Endothelial cell of umbilical vein (primary cell): ENCODE data around the gene CPNE2. TPM values are rescaled to one million over a fixed set of nuclear protein-coding genes. Genes with fewer than 3 reads are reported as not detected.

Experiments used
- BruUV-seq: library from RNA; stranded (reverse); fragments of 400-500 nt; replicated peaks from 2 replicates; lab custom pipeline; 2021; lab: Mats Ljungman, UMichigan
- CTCF ChIA-PET: fragments of 300-600, 350-600 bp; sonication (Branson Sonifier 250); formaldehyde crosslinking; loops from one replicate; lab custom pipeline; 2021; ENCODE audit warnings: antibody characterized with exemption, inconsistent platforms; lab: Charles Lee
- POLR2A ChIA-PET: fragments of 300-600, 350-600 bp; sonication (Branson Sonifier 250); formaldehyde crosslinking; loops from one replicate; lab custom pipeline; 2021; ENCODE audit warnings: antibody characterized with exemption, inconsistent platforms; lab: Charles Lee
- DNase-seq: peaks from one replicate; pipeline ENCODE4 v3.0.0-alpha.2; 2011; ENCODE audit warnings: low read depth, low spot score
- FAIRE-seq: peaks from 2 replicates; lab custom pipeline; 2011; peaks lifted over from hg19 to GRCh38; lab: Jason Lieb, UNC
- H2AFZ ChIP-seq: 2 replicates; pipeline ENCODE4 v1.6.0; 2012; ENCODE audit warnings: low read depth, low read length, control low read depth, inconsistent platforms
- H3K27ac ChIP-seq: 2 replicates; pipeline ENCODE4 v1.5.1; 2011; ENCODE audit warnings: low read depth, mild to moderate bottlenecking, control low read depth, low read length, moderate library complexity; ENCODE audit not compliant: insufficient read depth
- H3K27me3 ChIP-seq, 2 experiments: 2 replicates each; pipeline versions ENCODE4 v1.6.0 to v1.6.1; 2011; ENCODE audit warnings: low read length in 2 of 2, mixed read lengths in 1 of 2; ENCODE audit not compliant: control insufficient read depth in 2 of 2, insufficient read depth in 2 of 2
- H3K36me3 ChIP-seq, 2 experiments: 2 replicates in 1 of 2; 3 replicates in 1 of 2; pipeline ENCODE4 v1.5.1; 2011; ENCODE audit warnings: low read length in 2 of 2, mild to moderate bottlenecking in 1 of 2, moderate library complexity in 1 of 2; ENCODE audit not compliant: control insufficient read depth in 2 of 2, insufficient read depth in 2 of 2; ENCODE audit errors: extremely low read depth in 1 of 2
- H3K4me1 ChIP-seq: 3 replicates; pipeline ENCODE4 v1.5.1; 2011; ENCODE audit warnings: mild to moderate bottlenecking, low read length; ENCODE audit not compliant: control insufficient read depth, insufficient read depth; ENCODE audit errors: extremely low read depth
- H3K4me2 ChIP-seq: 2 replicates; pipeline ENCODE4 v1.6.1; 2011; ENCODE audit warnings: low read length, control low read depth, mixed read lengths; ENCODE audit not compliant: insufficient read depth
- H3K4me3 ChIP-seq, 3 experiments: fragments of 200-600 bp in 1 of 3; sonication (generic), shearing (Covaris generic) in 1 of 3; replicated peaks in 1 of 3; 2 replicates each; pipeline ENCODE4 v1.5.1; 2011 to 2016; ENCODE audit warnings: control low read depth in 3 of 3, low read length in 3 of 3, mild to moderate bottlenecking in 2 of 3, inconsistent platforms in 1 of 3, low read depth in 1 of 3, moderate library complexity in 1 of 3; ENCODE audit not compliant: insufficient read depth in 1 of 3
- H3K79me2 ChIP-seq: 2 replicates; pipeline ENCODE4 v1.6.0; 2012; ENCODE audit warnings: low read length, inconsistent platforms; ENCODE audit not compliant: control insufficient read depth, insufficient read depth
- H3K9ac ChIP-seq: replicated peaks from 2 replicates; pipeline ENCODE3; 2011; ENCODE audit warnings: low read length, control low read depth; ENCODE audit not compliant: insufficient read depth; ENCODE audit errors: extremely low read depth
- H3K9me1 ChIP-seq: replicated peaks from 3 replicates; pipeline ENCODE4 v1.6.0; 2011; ENCODE audit warnings: mild to moderate bottlenecking, low read length; ENCODE audit not compliant: control insufficient read depth, insufficient read depth; ENCODE audit errors: extremely low read depth
- H3K9me3 ChIP-seq: replicated peaks from 2 replicates; pipeline ENCODE4 v1.5.1; 2012; ENCODE audit warnings: low read length, inconsistent platforms; ENCODE audit not compliant: control insufficient read depth, insufficient read depth
- H4K20me1 ChIP-seq: replicated peaks from 2 replicates; pipeline ENCODE3; 2011; ENCODE audit warnings: mild to moderate bottlenecking, low read length; ENCODE audit not compliant: control insufficient read depth, insufficient read depth; ENCODE audit errors: extremely low read depth
- EZH2 ChIP-seq: IDR thresholded peaks from 2 replicates; pipeline ENCODE4 v1.6.1; 2012; ENCODE audit warnings: borderline replicate concordance, low read depth, mild to moderate bottlenecking, moderate library complexity, low read length, inconsistent platforms; ENCODE audit not compliant: severe bottlenecking
- FOS ChIP-seq: IDR thresholded peaks from 2 replicates; pipeline ENCODE4 v1.6.1; 2011; ENCODE audit warnings: mild to moderate bottlenecking, low read length, moderate library complexity, borderline replicate concordance; ENCODE audit not compliant: insufficient read depth
- GATA2 ChIP-seq: IDR thresholded peaks from 2 replicates; pipeline ENCODE4 v1.7.0; 2011; ENCODE audit warnings: low read depth, mild to moderate bottlenecking, moderate library complexity, mixed read lengths, low read length; ENCODE audit not compliant: insufficient read length, insufficient read depth
- JUN ChIP-seq: IDR thresholded peaks from 2 replicates; pipeline ENCODE4 v1.6.1; 2011; ENCODE audit warnings: borderline replicate concordance, low read depth; ENCODE audit not compliant: insufficient read length, insufficient read depth
- MYC ChIP-seq: IDR thresholded peaks from one replicate; pipeline ENCODE4 v1.6.1; 2011; ENCODE audit warnings: mild to moderate bottlenecking, low read depth, low read length
- POLR2A ChIP-seq: IDR thresholded peaks from 2 replicates; pipeline ENCODE4 v1.6.1; 2012; ENCODE audit warnings: low read depth, mild to moderate bottlenecking, control low read depth, low read length
- POLR2AphosphoS5 ChIP-seq: IDR thresholded peaks from 2 replicates; pipeline ENCODE4 v1.6.1; 2012; ENCODE audit warnings: low read depth, mild to moderate bottlenecking, control low read depth, low read length, moderate library complexity; ENCODE audit not compliant: insufficient read depth
- dilution Hi-C: fragments of 300-500 bp; cut with MboI; formaldehyde crosslinking; loops from one replicate; pipeline ENCODE4 v1.15.0; 2019; ENCODE audit warnings: low sequenced_read_pairs; ENCODE audit not compliant: extremely low pct_ligation_motif_present
- intact Hi-C: fragments of 100-400 bp; cut with micrococcal nuclease; formaldehyde crosslinking; loops from one replicate; pipeline ENCODE4 v1.10.0; 2022
- polyA plus RNA-seq, 4 experiments: library from polyadenylated mRNA; depleted of rRNA in 3 of 4; stranded (reverse) in 3 of 4; unstranded in 1 of 4; fragments of >200 nt; gene quantifications; 2 replicates each; pipeline versions ENCODE4 v1.2.1 to v1.2.3, GENCODE V29; 2011 to 2012; ENCODE audit warnings: missing spikeins in 1 of 4
- total RNA-seq: library from RNA; stranded (reverse); gene quantifications from 2 replicates; pipeline ENCODE4 v1.2.3, GENCODE V29; 2021
- TF ChIP-seq, protein P1 (sequence below), 2 donors: IDR thresholded peaks; 1 replicate in 1 of 2; 2 replicates in 1 of 2; pipeline ENCODE4 v1.5.1; 2011; ENCODE audit warnings: low read length in 2 of 2, mild to moderate bottlenecking in 2 of 2, moderate library complexity in 2 of 2, control low read depth in 1 of 2, inconsistent platforms in 1 of 2, low read depth in 1 of 2; ENCODE audit not compliant: insufficient read depth in 1 of 2; ENCODE audit errors: extremely low read depth in 1 of 2
- TF ChIP-seq, protein P2 (sequence below): IDR thresholded peaks from 2 replicates; pipeline ENCODE4 v1.6.1; 2011; ENCODE audit not compliant: insufficient read depth, insufficient read length

CPNE2 gene
- total and polyA plus RNA-seq, 2 donors (not counting 3 experiments of a cell fraction or from before 2014, with no cell fraction given) = 91.9 to 187 TPM

DNA sequence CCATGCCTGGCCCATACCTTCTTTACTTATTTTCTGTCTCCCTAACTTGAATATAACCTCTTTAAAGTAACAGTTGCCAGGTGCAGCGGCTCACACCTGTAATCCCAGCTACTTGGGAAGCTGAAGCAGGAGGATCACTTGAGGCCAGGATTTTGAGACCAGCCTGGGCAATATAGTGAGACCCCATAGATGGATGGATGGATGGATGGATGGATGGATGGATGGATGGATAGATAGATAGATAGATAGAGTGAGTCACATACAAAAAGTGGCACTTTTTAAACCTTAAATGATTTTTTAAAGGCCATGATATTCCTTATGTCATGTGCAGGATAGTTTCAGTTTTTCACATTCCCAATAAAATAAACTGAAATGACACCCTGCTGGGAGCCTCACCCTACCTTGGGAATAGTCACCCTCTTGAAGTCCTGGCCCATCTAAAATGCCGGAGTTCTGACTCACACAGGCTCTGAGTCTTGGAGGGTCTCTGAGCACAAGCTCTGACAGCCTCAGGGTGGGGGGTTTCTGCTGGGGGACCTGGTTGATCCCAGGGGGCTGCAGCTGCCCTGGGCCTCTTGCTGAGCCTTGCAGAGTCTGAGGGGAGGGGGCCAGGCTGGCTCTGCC is 26.2 kb downstream of the CPNE2 start:
- POLR2A ChIA-PET = no interaction called here
- Histone ChIP-seq H3K9me1 (no peaks in the 10 kb centered on the region), H2AFZ (no peak overlapping the region), H3K27me3 (no peaks in the 10 kb centered on the region), H3K4me3 (no peak overlapping the region), H3K79me2 (no peaks in the 10 kb centered on the region), H4K20me1 (no peaks in the 10 kb centered on the region), H3K9me3 (no peaks in the 10 kb centered on the region), H3K4me2 (no peak overlapping the region), H3K9ac (no peak overlapping the region), H3K36me3 (peaks cover 18 to 55% of the 10 kb centered on the region in 2 experiments), H3K27ac (no peak overlapping the region), H3K4me1 (no peaks in the 10 kb centered on the region)
- dilution Hi-C loops (no loop called here), intact Hi-C loops (no loop called here)
- TF ChIP-seq, protein P1, sequence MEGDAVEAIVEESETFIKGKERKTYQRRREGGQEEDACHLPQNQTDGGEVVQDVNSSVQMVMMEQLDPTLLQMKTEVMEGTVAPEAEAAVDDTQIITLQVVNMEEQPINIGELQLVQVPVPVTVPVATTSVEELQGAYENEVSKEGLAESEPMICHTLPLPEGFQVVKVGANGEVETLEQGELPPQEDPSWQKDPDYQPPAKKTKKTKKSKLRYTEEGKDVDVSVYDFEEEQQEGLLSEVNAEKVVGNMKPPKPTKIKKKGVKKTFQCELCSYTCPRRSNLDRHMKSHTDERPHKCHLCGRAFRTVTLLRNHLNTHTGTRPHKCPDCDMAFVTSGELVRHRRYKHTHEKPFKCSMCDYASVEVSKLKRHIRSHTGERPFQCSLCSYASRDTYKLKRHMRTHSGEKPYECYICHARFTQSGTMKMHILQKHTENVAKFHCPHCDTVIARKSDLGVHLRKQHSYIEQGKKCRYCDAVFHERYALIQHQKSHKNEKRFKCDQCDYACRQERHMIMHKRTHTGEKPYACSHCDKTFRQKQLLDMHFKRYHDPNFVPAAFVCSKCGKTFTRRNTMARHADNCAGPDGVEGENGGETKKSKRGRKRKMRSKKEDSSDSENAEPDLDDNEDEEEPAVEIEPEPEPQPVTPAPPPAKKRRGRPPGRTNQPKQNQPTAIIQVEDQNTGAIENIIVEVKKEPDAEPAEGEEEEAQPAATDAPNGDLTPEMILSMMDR (IDR thresholded peaks at IDR 0.05; ENCODE audit: extremely low read depth in 1 of 2, insufficient read depth in 1 of 2, low read depth in 1 of 2, low read length in 2 of 2) = no peak
- TF ChIP-seq MYC (no peak), GATA2 (no peak), JUN (no peak), EZH2 (no peak), POLR2AphosphoS5 (no peak), POLR2A (no peak), FOS (no peak)
- TF ChIP-seq, protein P2, sequence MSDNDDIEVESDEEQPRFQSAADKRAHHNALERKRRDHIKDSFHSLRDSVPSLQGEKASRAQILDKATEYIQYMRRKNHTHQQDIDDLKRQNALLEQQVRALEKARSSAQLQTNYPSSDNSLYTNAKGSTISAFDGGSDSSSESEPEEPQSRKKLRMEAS = no peak
- DNase-seq (no peak), FAIRE-seq (no peak)
- CTCF ChIA-PET = interaction anchor here (1.0 to 4.1 kb wide), 2 partner anchors 11 to 26 kb away, joined by 3 to 19 read pairs; partner anchors contain the start of gene CPNE2
- no TSS peak for BruUV-seq
